Panc1 (cell line): ENCODE data around the gene TMEM121. TPM values are rescaled to one million over a fixed set of nuclear protein-coding genes. Genes with fewer than 3 reads are reported as not detected.
A peak's percentile ranks its signal among the peaks of the same experiment; 100 is the strongest.

Experiments used
- ATAC-seq: fragments of 200-7000 bp; cut with Tn5 transposase; 2 replicates; pipeline ENCODE4 v1.9.1; 2020; ENCODE audit warnings: mild to moderate bottlenecking, moderate library complexity
- BruUV-seq: library from RNA; stranded (reverse); fragments of 400-500 nt; replicated peaks from 2 replicates; lab custom pipeline; 2021; lab: Mats Ljungman, UMichigan
- CTCF ChIA-PET: fragments of 300-600 bp; sonication (Branson Sonifier 250); formaldehyde crosslinking; loops from one replicate; lab custom pipeline; 2022; ENCODE audit warnings: antibody characterized with exemption; lab: Charles Lee
- POLR2A ChIA-PET: fragments of 300-600 bp; sonication (Branson Sonifier 250); formaldehyde crosslinking; loops from one replicate; lab custom pipeline; 2022; ENCODE audit warnings: antibody characterized with exemption; lab: Charles Lee
- DNase-seq: peaks from one replicate; pipeline ENCODE4 v3.0.0-alpha.2; 2010; ENCODE audit warnings: low read depth, low spot score
- H3K27ac ChIP-seq: 2 replicates; pipeline ENCODE4 v1.5.1; 2011; ENCODE audit warnings: mild to moderate bottlenecking, low read length, inconsistent platforms
- H3K27me3 ChIP-seq: fragments of 200-500 bp; sonication (Bioruptor generic); 2 replicates; pipeline ENCODE4 v1.6.0; 2014; ENCODE audit warnings: low read length, inconsistent platforms; ENCODE audit not compliant: control insufficient read depth, insufficient read depth
- H3K36me3 ChIP-seq: fragments of 200-500 bp; sonication (Bioruptor generic); 2 replicates; pipeline ENCODE4 v1.5.1; 2014; ENCODE audit warnings: inconsistent platforms, mild to moderate bottlenecking, low read length, moderate library complexity; ENCODE audit not compliant: control insufficient read depth, insufficient read depth
- H3K4me1 ChIP-seq: 2 replicates; pipeline ENCODE4 v1.5.1; 2011; ENCODE audit warnings: inconsistent platforms, mild to moderate bottlenecking, low read length, moderate library complexity; ENCODE audit not compliant: control insufficient read depth, insufficient read depth
- H3K4me3 ChIP-seq, 2 experiments: 2 replicates each; pipeline ENCODE4 v1.5.1; 2011 to 2012; ENCODE audit warnings: low read depth in 2 of 2, low read length in 2 of 2, mild to moderate bottlenecking in 2 of 2, inconsistent platforms in 1 of 2, moderate library complexity in 1 of 2
- H3K9me3 ChIP-seq: fragments of 200-500 bp; sonication (Bioruptor generic); 2 replicates; pipeline ENCODE4 v1.5.1; 2014; ENCODE audit warnings: low read depth, mild to moderate bottlenecking, inconsistent platforms, low read length, moderate library complexity; ENCODE audit not compliant: control insufficient read depth, insufficient read depth
- POLR2AphosphoS5 ChIP-seq: IDR thresholded peaks from 2 replicates; pipeline ENCODE4 v1.6.1; 2012; ENCODE audit warnings: mild to moderate bottlenecking, low read depth, low read length, moderate library complexity
- REST ChIP-seq, 2 experiments: IDR thresholded peaks; 2 replicates each; pipeline ENCODE4 v1.6.1; 2011 to 2012; ENCODE audit warnings: low read depth in 2 of 2, control low read depth in 1 of 2, low read length in 1 of 2, mild to moderate bottlenecking in 1 of 2, moderate library complexity in 1 of 2; ENCODE audit not compliant: insufficient read depth in 1 of 2
- SIN3A ChIP-seq: IDR thresholded peaks from 2 replicates; pipeline ENCODE4 v1.6.1; 2012; ENCODE audit warnings: low read depth, mild to moderate bottlenecking, low read length, moderate library complexity, borderline replicate concordance; ENCODE audit not compliant: insufficient read depth
- TCF7L2 ChIP-seq: IDR thresholded peaks from 2 replicates; pipeline ENCODE4 v1.6.1; 2011; ENCODE audit warnings: mild to moderate bottlenecking, low read depth, low read length, inconsistent platforms
- in situ Hi-C: cut with HindIII; loops from 2 replicates; pipeline ENCODE4 v1.10.0; 2016; ENCODE audit warnings: low sequenced_read_pairs, low pct_unique_long_range_greater_than_20kb
- intact Hi-C: fragments of 100-400 bp; cut with micrococcal nuclease; formaldehyde crosslinking; loops from one replicate; pipeline ENCODE4 v1.10.0; 2022; ENCODE audit not compliant: unreplicated experiment
- total RNA-seq: library from RNA; stranded (reverse); gene quantifications from one replicate; pipeline ENCODE4 v1.2.1, GENCODE V29; 2021; ENCODE audit not compliant: unreplicated experiment
- TF ChIP-seq, protein P1 (sequence below): fragments of 450-650 bp; IDR thresholded peaks from 2 replicates; pipeline ENCODE4 v1.5.1; 2017; ENCODE audit warnings: mild to moderate bottlenecking

Gene TMEM121
- total RNA-seq, 1 experiment from 2014 or later = 4.6 TPM

GRCh38 chr14:105480807-105481801, 45.3 kb upstream of the TMEM121 start:
- ChIA-PET CTCF (interaction anchor here (0.6 to 1.8 kb wide), 4 partner anchors 8 to 935 kb away, joined by 3 to 18 read pairs (median 6); partner anchors contain the start of gene TEDC1), POLR2A (interaction anchor here (0.6 to 1.4 kb wide), 2 partner anchors 9 to 11 kb away, joined by 4 to 21 read pairs; no protein-coding TSS in a partner anchor)
- no peaks in the 10 kb centered on the region for H3K27me3 ChIP-seq
- H3K9me3 ChIP-seq = no peaks in the 10 kb centered on the region
- in situ Hi-C loops (no loop called here), intact Hi-C loops (loop anchor here (10.0 kb wide), 1 partner anchor 106 kb away; no protein-coding TSS in a partner anchor)
- H3K27ac ChIP-seq = peak overlapping the region; percentile 89
- peaks cover 67% of the 10 kb centered on the region for H3K4me1 ChIP-seq
- H3K4me3 ChIP-seq = peak overlapping the region; percentile 23 to 50
- no TSS peak for BruUV-seq
- no peak for DNase-seq
- H3K36me3 ChIP-seq = no peaks in the 10 kb centered on the region
- peak; percentile 66 for ATAC-seq
- TF ChIP-seq POLR2AphosphoS5 (peak; percentile 66), TCF7L2 (no peak), REST (IDR thresholded peaks at IDR 0.05; ENCODE audit: insufficient read depth in 1 of 2, low read depth in 2 of 2, low read length in 1 of 2) (no peak), SIN3A (no peak)
- TF ChIP-seq, protein P1, sequence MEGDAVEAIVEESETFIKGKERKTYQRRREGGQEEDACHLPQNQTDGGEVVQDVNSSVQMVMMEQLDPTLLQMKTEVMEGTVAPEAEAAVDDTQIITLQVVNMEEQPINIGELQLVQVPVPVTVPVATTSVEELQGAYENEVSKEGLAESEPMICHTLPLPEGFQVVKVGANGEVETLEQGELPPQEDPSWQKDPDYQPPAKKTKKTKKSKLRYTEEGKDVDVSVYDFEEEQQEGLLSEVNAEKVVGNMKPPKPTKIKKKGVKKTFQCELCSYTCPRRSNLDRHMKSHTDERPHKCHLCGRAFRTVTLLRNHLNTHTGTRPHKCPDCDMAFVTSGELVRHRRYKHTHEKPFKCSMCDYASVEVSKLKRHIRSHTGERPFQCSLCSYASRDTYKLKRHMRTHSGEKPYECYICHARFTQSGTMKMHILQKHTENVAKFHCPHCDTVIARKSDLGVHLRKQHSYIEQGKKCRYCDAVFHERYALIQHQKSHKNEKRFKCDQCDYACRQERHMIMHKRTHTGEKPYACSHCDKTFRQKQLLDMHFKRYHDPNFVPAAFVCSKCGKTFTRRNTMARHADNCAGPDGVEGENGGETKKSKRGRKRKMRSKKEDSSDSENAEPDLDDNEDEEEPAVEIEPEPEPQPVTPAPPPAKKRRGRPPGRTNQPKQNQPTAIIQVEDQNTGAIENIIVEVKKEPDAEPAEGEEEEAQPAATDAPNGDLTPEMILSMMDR = peak; percentile 94

DNA sequence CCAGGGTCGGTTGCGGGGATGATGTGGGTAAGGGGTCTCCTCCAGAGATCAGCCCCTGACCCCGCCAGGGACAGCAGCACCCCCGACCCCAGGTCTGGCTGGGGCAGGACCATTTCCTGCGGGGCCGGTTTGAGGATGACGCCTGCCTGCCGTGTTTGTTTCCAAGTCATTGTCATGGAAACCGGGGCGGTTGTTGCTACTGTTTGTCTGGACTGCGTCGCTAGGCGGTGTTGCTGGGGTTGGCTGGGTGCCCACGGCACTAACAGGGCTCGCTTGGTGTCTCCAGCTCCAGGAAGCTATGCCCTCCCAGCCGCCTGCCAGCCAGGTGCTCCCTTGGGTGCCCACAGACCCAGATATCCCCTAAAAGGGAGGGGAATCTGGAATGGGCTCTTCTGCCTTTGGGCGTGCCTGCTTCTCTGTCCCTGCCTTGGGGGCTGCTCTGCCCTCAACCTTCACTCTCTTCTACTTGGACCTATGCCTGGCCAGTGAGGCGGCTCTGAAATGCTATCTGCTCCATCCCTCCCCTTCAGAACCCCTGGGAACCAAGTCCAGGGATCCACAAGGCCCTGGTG, 44.4 kb upstream of the TMEM121 start:
- H3K4me1 ChIP-seq = peaks cover 63% of the 10 kb centered on the region

More for the DNA sequence above, 44.4 kb upstream of the TMEM121 start:
- Histone ChIP-seq H3K27me3 (no peaks in the 10 kb centered on the region), H3K4me3 (peak overlapping the region in 1 of 2 experiments; percentile 23; a peak in 2 of 4 replicates), H3K27ac (peak overlapping the region; percentile 73), H3K9me3 (no peaks in the 10 kb centered on the region), H3K36me3 (no peaks in the 10 kb centered on the region)
- ChIA-PET CTCF (no interaction called here), POLR2A (interaction anchor here (0.6 to 1.4 kb wide), 2 partner anchors 10 to 130 kb away, joined by 4 read pairs; no protein-coding TSS in a partner anchor)
- TF ChIP-seq TCF7L2 = no peak
- no peak; the same call in 1 of the 2 replicates for TF ChIP-seq POLR2AphosphoS5
- no peak for TF ChIP-seq SIN3A
- no peak for TF ChIP-seq REST (IDR thresholded peaks at IDR 0.05; ENCODE audit: insufficient read depth in 1 of 2, low read depth in 2 of 2, low read length in 1 of 2)
- TF ChIP-seq, protein P1 = no peak; the same call in 1 of the 2 replicates
- BruUV-seq = no TSS peak
- intact Hi-C loops (loop anchor here (10.0 kb wide), 1 partner anchor 107 kb away; no protein-coding TSS in a partner anchor), in situ Hi-C loops (no loop called here)
- DNase-seq (no peak), ATAC-seq (peak; percentile 15)
